DND-41 (cell line): ENCODE measurements around the gene ORMDL2.

Source experiments
- CTCF ChIP-seq: IDR thresholded peaks from 2 replicates; pipeline ENCODE4 v1.5.1; 2012; ENCODE audit warnings: borderline replicate concordance, low read length, moderate library complexity, mild to moderate bottlenecking; ENCODE audit not compliant: poor library complexity, severe bottlenecking; ENCODE audit errors: extremely low read depth
- EZH2 ChIP-seq: IDR thresholded peaks from 3 replicates; pipeline ENCODE4 v1.6.1; 2012; ENCODE audit warnings: borderline replicate concordance, low read depth, mild to moderate bottlenecking, moderate library complexity, low read length, inconsistent platforms; ENCODE audit not compliant: severe bottlenecking

- TF ChIP-seq CTCF: no peak
- TF ChIP-seq EZH2: no peak
Observed at GRCh38 chr12:55795950-55796349, 21.9 kb upstream of the ORMDL2 start.
